Vagina (tissue), 2 donors: ENCODE results near the gene HCFC1.

Experiments
- POLR2A ChIP-seq, 2 donors: fragments of 450-650 bp; IDR thresholded peaks; one replicate each; pipeline ENCODE4 v1.6.1; 2017; ENCODE audit warnings: antibody characterized with exemption in 2 of 2, mild to moderate bottlenecking in 2 of 2, moderate library complexity in 2 of 2
- TF ChIP-seq, protein P1 (sequence below), 3 experiments: fragments of 450-650 bp in 2 of 3; fragments of 200-600 bp in 1 of 3; sonication (generic) in 1 of 3; IDR thresholded peaks; one replicate each; pipeline ENCODE4 v1.5.1; 2017 to 2019; ENCODE audit warnings: antibody characterized with exemption in 3 of 3, mild to moderate bottlenecking in 2 of 3, moderate library complexity in 2 of 3

DNA sequence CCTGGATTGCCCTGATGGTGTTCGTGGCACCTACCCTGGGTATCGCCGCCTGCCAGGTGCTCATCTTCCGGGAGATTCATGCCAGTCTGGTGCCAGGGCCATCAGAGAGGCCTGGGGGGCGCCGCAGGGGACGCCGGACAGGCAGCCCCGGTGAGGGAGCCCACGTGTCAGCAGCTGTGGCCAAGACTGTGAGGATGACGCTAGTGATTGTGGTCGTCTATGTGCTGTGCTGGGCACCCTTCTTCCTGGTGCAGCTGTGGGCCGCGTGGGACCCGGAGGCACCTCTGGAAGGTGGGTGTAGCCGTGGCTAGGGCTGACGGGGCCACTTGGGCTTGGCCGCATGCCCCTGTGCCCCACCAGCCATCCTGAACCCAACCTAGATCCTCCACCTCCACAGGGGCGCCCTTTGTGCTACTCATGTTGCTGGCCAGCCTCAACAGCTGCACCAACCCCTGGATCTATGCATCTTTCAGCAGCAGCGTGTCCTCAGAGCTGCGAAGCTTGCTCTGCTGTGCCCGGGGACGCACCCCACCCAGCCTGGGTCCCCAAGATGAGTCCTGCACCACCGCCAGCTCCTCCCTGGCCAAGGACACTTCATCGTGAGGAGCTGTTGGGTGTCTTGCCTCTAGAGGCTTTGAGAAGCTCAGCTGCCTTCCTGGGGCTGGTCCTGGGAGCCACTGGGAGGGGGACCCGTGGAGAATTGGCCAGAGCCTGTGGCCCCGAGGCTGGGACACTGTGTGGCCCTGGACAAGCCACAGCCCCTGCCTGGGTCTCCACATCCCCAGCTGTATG is 65.3 kb downstream of the HCFC1 start:
- TF ChIP-seq, protein P1, sequence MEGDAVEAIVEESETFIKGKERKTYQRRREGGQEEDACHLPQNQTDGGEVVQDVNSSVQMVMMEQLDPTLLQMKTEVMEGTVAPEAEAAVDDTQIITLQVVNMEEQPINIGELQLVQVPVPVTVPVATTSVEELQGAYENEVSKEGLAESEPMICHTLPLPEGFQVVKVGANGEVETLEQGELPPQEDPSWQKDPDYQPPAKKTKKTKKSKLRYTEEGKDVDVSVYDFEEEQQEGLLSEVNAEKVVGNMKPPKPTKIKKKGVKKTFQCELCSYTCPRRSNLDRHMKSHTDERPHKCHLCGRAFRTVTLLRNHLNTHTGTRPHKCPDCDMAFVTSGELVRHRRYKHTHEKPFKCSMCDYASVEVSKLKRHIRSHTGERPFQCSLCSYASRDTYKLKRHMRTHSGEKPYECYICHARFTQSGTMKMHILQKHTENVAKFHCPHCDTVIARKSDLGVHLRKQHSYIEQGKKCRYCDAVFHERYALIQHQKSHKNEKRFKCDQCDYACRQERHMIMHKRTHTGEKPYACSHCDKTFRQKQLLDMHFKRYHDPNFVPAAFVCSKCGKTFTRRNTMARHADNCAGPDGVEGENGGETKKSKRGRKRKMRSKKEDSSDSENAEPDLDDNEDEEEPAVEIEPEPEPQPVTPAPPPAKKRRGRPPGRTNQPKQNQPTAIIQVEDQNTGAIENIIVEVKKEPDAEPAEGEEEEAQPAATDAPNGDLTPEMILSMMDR (IDR thresholded peaks at IDR 0.05): no peak
- no peak for TF ChIP-seq POLR2A (IDR thresholded peaks at IDR 0.05)
